ENCODE results near the gene DLST. TPM values are rescaled to one million over a fixed set of nuclear protein-coding genes. Genes with fewer than 3 reads are reported as not detected.

DLST gene
- total RNA-seq, 1 donor from 2014 or later = 52.2 TPM

- peak overlapping the region; percentile 23 for H3K27ac Mint-ChIP-seq
- no peaks in the 10 kb centered on the region for H3K79me2 ChIP-seq (ENCODE audit: low read depth)
- no peak overlapping the region for H3K4me3 Mint-ChIP-seq
- no peaks in the 10 kb centered on the region for H3K4me1 ChIP-seq
- H3K36me3 Mint-ChIP-seq = no peaks in the 10 kb centered on the region
- peaks cover 15% of the 10 kb centered on the region for H3K4me1 Mint-ChIP-seq
- no peaks in the 10 kb centered on the region for H3K9me3 Mint-ChIP-seq
- H3K4me2 ChIP-seq = no peak overlapping the region
- no peaks in the 10 kb centered on the region for H3K36me3 ChIP-seq
- H3K9ac ChIP-seq = no peak overlapping the region
- H4K20me1 ChIP-seq (ENCODE audit: low read depth) = no peaks in the 10 kb centered on the region
- H3K27me3 ChIP-seq = peaks cover 8% of the 10 kb centered on the region
- no peak overlapping the region for H3K27ac ChIP-seq
- no peak overlapping the region for H3K4me3 ChIP-seq
- no peak overlapping the region for H2AFZ ChIP-seq (replicated peaks)
- DNase-seq (ENCODE audit: low spot score) = no peak
- H3K27me3 Mint-ChIP-seq (ENCODE audit: insufficient read depth, low read depth) = peaks cover 9% of the 10 kb centered on the region
- TF ChIP-seq CTCF (IDR thresholded peaks at IDR 0.05) (no peak), EZH2phosphoT487 (IDR thresholded peaks at IDR 0.05) (no peak), EZH2 (IDR thresholded peaks at IDR 0.05) (no peak)
- no peaks in the 10 kb centered on the region for H3K9me3 ChIP-seq (ENCODE audit: low read depth)
- no peaks in the 10 kb centered on the region for H3F3A ChIP-seq (ENCODE audit: low read depth)
Measured at GRCh38 chr14:74917646-74918081, 35.9 kb downstream of the DLST start.

- Histone ChIP-seq H3F3A (ENCODE audit: low read depth) (no peaks in the 10 kb centered on the region), H3K4me2 (no peak overlapping the region), H4K20me1 (ENCODE audit: low read depth) (no peaks in the 10 kb centered on the region), H2AFZ (replicated peaks) (no peak overlapping the region), H3K9ac (no peak overlapping the region), H3K27ac (no peak overlapping the region), H3K9me3 (ENCODE audit: low read depth) (no peaks in the 10 kb centered on the region), H3K4me3 (no peak overlapping the region), H3K36me3 (no peaks in the 10 kb centered on the region), H3K27me3 (peaks cover 10% of the 10 kb centered on the region), H3K79me2 (ENCODE audit: low read depth) (no peaks in the 10 kb centered on the region), H3K4me1 (no peaks in the 10 kb centered on the region)
- Mint-ChIP-seq H3K9me3 (no peaks in the 10 kb centered on the region), H3K27me3 (ENCODE audit: insufficient read depth, low read depth) (peaks cover 8% of the 10 kb centered on the region), H3K4me3 (no peak overlapping the region), H3K27ac (no peak overlapping the region), H3K4me1 (peaks cover 15% of the 10 kb centered on the region), H3K36me3 (no peaks in the 10 kb centered on the region)
- TF ChIP-seq CTCF (IDR thresholded peaks at IDR 0.05) (no peak), EZH2phosphoT487 (IDR thresholded peaks at IDR 0.05) (no peak), EZH2 (IDR thresholded peaks at IDR 0.05) (no peak)
- DNase-seq (ENCODE audit: low spot score) = no peak
Measured at GRCh38 chr14:74918380-74918779, 36.7 kb downstream of the DLST start.

- Histone ChIP-seq H3K4me1 (no peaks in the 10 kb centered on the region), H3K4me3 (no peak overlapping the region), H3K36me3 (no peaks in the 10 kb centered on the region), H3K79me2 (ENCODE audit: low read depth) (no peaks in the 10 kb centered on the region), H3K9ac (no peak overlapping the region), H3K27me3 (peaks cover 10% of the 10 kb centered on the region), H2AFZ (replicated peaks) (no peak overlapping the region), H3K9me3 (ENCODE audit: low read depth) (no peaks in the 10 kb centered on the region), H4K20me1 (ENCODE audit: low read depth) (no peaks in the 10 kb centered on the region), H3K27ac (no peak overlapping the region), H3K4me2 (no peak overlapping the region), H3F3A (ENCODE audit: low read depth) (no peaks in the 10 kb centered on the region)
- Mint-ChIP-seq H3K27me3 (ENCODE audit: insufficient read depth, low read depth) (peaks cover 15% of the 10 kb centered on the region), H3K27ac (no peak overlapping the region), H3K4me1 (peaks cover 15% of the 10 kb centered on the region), H3K4me3 (no peak overlapping the region), H3K9me3 (no peaks in the 10 kb centered on the region), H3K36me3 (no peaks in the 10 kb centered on the region)
- no peak for TF ChIP-seq EZH2 (IDR thresholded peaks at IDR 0.05)
- TF ChIP-seq CTCF (IDR thresholded peaks at IDR 0.05) = no peak
- TF ChIP-seq EZH2phosphoT487 (IDR thresholded peaks at IDR 0.05) = no peak
- DNase-seq (ENCODE audit: low spot score) = no peak
Measured at GRCh38 chr14:74919421-74920165, 37.9 kb downstream of the DLST start.
